Measurements from ENCODE around the gene VRK2.
"Not testable (repeated sequence)": the region's sequence is repeated elsewhere in the genome, so short reads cannot be mapped to it uniquely, and the experiment has no call there.

The VRK2 gene

GRCh38 chr2:58073008-58073407 lies 26.4 kb downstream of the VRK2 start:
- no peaks in the 10 kb centered on the region for H3K36me3 ChIP-seq (ENCODE audit: control insufficient read depth in 2 of 2, insufficient read depth in 2 of 2, low read length in 2 of 2)
- H3K9me3 ChIP-seq (ENCODE audit: control insufficient read depth in 2 of 2, low read length in 2 of 2), result no peaks in the 10 kb centered on the region
- no peaks in the 10 kb centered on the region for H3K27me3 ChIP-seq (ENCODE audit: control insufficient read depth in 1 of 2, insufficient read depth in 2 of 2, low read length in 2 of 2)
- H3K4me1 ChIP-seq (ENCODE audit: control insufficient read depth, insufficient read depth, low read length), result no peaks in the 10 kb centered on the region
- H3K9ac ChIP-seq (ENCODE audit: low read length in 2 of 2), result no peak overlapping the region
- no peak overlapping the region for H3K27ac ChIP-seq (ENCODE audit: low read length)
- no peak overlapping the region for H3K4me3 ChIP-seq (ENCODE audit: low read length in 2 of 2)

- Histone ChIP-seq H3K36me3 (ENCODE audit: control insufficient read depth in 2 of 2, insufficient read depth in 2 of 2, low read length in 2 of 2) (no peaks in the 10 kb centered on the region), H3K9me3 (ENCODE audit: control insufficient read depth in 2 of 2, low read length in 2 of 2) (no peaks in the 10 kb centered on the region), H3K9ac (ENCODE audit: low read length in 2 of 2) (no peak overlapping the region), H3K27ac (ENCODE audit: low read length) (no peak overlapping the region), H3K27me3 (ENCODE audit: control insufficient read depth in 1 of 2, insufficient read depth in 2 of 2, low read length in 2 of 2) (no peaks in the 10 kb centered on the region), H3K4me3 (ENCODE audit: low read length in 2 of 2) (no peak overlapping the region), H3K4me1 (ENCODE audit: control insufficient read depth, insufficient read depth, low read length) (no peaks in the 10 kb centered on the region)
Measured at GRCh38 chr2:58073751-58074150, 27.1 kb downstream of the VRK2 start.

- no peak overlapping the region for H3K9ac ChIP-seq (ENCODE audit: low read length in 2 of 2)
- H3K27ac ChIP-seq (ENCODE audit: low read length), result no peak overlapping the region
Measured at GRCh38 chr2:58081000-58081399, 34.4 kb downstream of the VRK2 start.

GRCh38 chr2:58089081-58089480 lies 42.5 kb downstream of the VRK2 start:
- H3K4me1 ChIP-seq (ENCODE audit: control insufficient read depth, insufficient read depth, low read length), result no peaks in the 10 kb centered on the region
- no peaks in the 10 kb centered on the region for H3K9me3 ChIP-seq (ENCODE audit: control insufficient read depth in 2 of 2, low read length in 2 of 2)
- no peak overlapping the region for H3K27ac ChIP-seq (ENCODE audit: low read length)
- H3K4me3 ChIP-seq (ENCODE audit: low read length in 2 of 2), result no peak overlapping the region
- no peak overlapping the region for H3K9ac ChIP-seq (ENCODE audit: low read length in 2 of 2)
- no peaks in the 10 kb centered on the region for H3K27me3 ChIP-seq (ENCODE audit: control insufficient read depth in 1 of 2, insufficient read depth in 2 of 2, low read length in 2 of 2)
- peaks cover 3 to 7% of the 10 kb centered on the region in 2 donors for H3K36me3 ChIP-seq (ENCODE audit: control insufficient read depth in 2 of 2, insufficient read depth in 2 of 2, low read length in 2 of 2)

More at GRCh38 chr2:58081000-58081399, 34.4 kb downstream of the VRK2 start:
- Histone ChIP-seq H3K27me3 (ENCODE audit: control insufficient read depth in 1 of 2, insufficient read depth in 2 of 2, low read length in 2 of 2) (no peaks in the 10 kb centered on the region), H3K4me1 (ENCODE audit: control insufficient read depth, insufficient read depth, low read length) (no peaks in the 10 kb centered on the region), H3K36me3 (ENCODE audit: control insufficient read depth in 2 of 2, insufficient read depth in 2 of 2, low read length in 2 of 2) (no peaks in the 10 kb centered on the region), H3K9me3 (ENCODE audit: control insufficient read depth in 2 of 2, low read length in 2 of 2) (no peaks in the 10 kb centered on the region), H3K4me3 (ENCODE audit: low read length in 2 of 2) (no peak overlapping the region)

GRCh38 chr2:58092772-58093171 lies 46.2 kb downstream of the VRK2 start:
- H3K27me3 ChIP-seq (ENCODE audit: control insufficient read depth in 1 of 2, insufficient read depth in 2 of 2, low read length in 2 of 2); H3K27ac ChIP-seq (ENCODE audit: low read length); H3K9me3 ChIP-seq (ENCODE audit: control insufficient read depth in 2 of 2, low read length in 2 of 2); H3K4me3 ChIP-seq (ENCODE audit: low read length in 2 of 2); H3K4me1 ChIP-seq (ENCODE audit: control insufficient read depth, insufficient read depth, low read length); H3K36me3 ChIP-seq (ENCODE audit: control insufficient read depth in 2 of 2, insufficient read depth in 2 of 2, low read length in 2 of 2); H3K9ac ChIP-seq (ENCODE audit: low read length in 2 of 2): not testable (repeated sequence)

- H3K9ac ChIP-seq (ENCODE audit: low read length in 2 of 2), result no peak overlapping the region
- no peaks in the 10 kb centered on the region for H3K27me3 ChIP-seq (ENCODE audit: control insufficient read depth in 1 of 2, insufficient read depth in 2 of 2, low read length in 2 of 2)
- no peaks in the 10 kb centered on the region for H3K9me3 ChIP-seq (ENCODE audit: control insufficient read depth in 2 of 2, low read length in 2 of 2)
- peaks cover 0 to 6% of the 10 kb centered on the region in 2 donors for H3K36me3 ChIP-seq (ENCODE audit: control insufficient read depth in 2 of 2, insufficient read depth in 2 of 2, low read length in 2 of 2)
- H3K27ac ChIP-seq (ENCODE audit: low read length), result no peak overlapping the region
- H3K4me3 ChIP-seq (ENCODE audit: low read length in 2 of 2), result no peak overlapping the region
- H3K4me1 ChIP-seq (ENCODE audit: control insufficient read depth, insufficient read depth, low read length), result no peaks in the 10 kb centered on the region
Measured at GRCh38 chr2:58097025-58097424, 50.4 kb downstream of the VRK2 start.

- no peaks in the 10 kb centered on the region for H3K27me3 ChIP-seq (ENCODE audit: control insufficient read depth in 1 of 2, insufficient read depth in 2 of 2, low read length in 2 of 2)
- no peaks in the 10 kb centered on the region for H3K9me3 ChIP-seq (ENCODE audit: control insufficient read depth in 2 of 2, low read length in 2 of 2)
Measured at GRCh38 chr2:58098254-58099095, 51.9 kb downstream of the VRK2 start.

GRCh38 chr2:58099096-58099769 lies 52.6 kb downstream of the VRK2 start:
- H3K9ac ChIP-seq (ENCODE audit: low read length in 2 of 2), result no peak overlapping the region
- no peak overlapping the region for H3K27ac ChIP-seq (ENCODE audit: low read length)
- H3K36me3 ChIP-seq (ENCODE audit: control insufficient read depth in 2 of 2, insufficient read depth in 2 of 2, low read length in 2 of 2), result no peaks in the 10 kb centered on the region
- no peaks in the 10 kb centered on the region for H3K9me3 ChIP-seq (ENCODE audit: control insufficient read depth in 2 of 2, low read length in 2 of 2)
- no peak overlapping the region for H3K4me3 ChIP-seq (ENCODE audit: low read length in 2 of 2)
- H3K4me1 ChIP-seq (ENCODE audit: control insufficient read depth, insufficient read depth, low read length), result no peaks in the 10 kb centered on the region
- H3K27me3 ChIP-seq (ENCODE audit: control insufficient read depth in 1 of 2, insufficient read depth in 2 of 2, low read length in 2 of 2), result no peaks in the 10 kb centered on the region

More at GRCh38 chr2:58098254-58099095, 51.9 kb downstream of the VRK2 start:
- Histone ChIP-seq H3K9ac (ENCODE audit: low read length in 2 of 2) (no peak overlapping the region), H3K4me3 (ENCODE audit: low read length in 2 of 2) (no peak overlapping the region), H3K27ac (ENCODE audit: low read length) (no peak overlapping the region), H3K36me3 (ENCODE audit: control insufficient read depth in 2 of 2, insufficient read depth in 2 of 2, low read length in 2 of 2) (no peaks in the 10 kb centered on the region), H3K4me1 (ENCODE audit: control insufficient read depth, insufficient read depth, low read length) (no peaks in the 10 kb centered on the region)

GRCh38 chr2:58101500-58101899 lies 54.9 kb downstream of the VRK2 start:
- Histone ChIP-seq H3K4me3 (ENCODE audit: low read length in 2 of 2) (no peak overlapping the region), H3K4me1 (ENCODE audit: control insufficient read depth, insufficient read depth, low read length) (no peaks in the 10 kb centered on the region), H3K27ac (ENCODE audit: low read length) (no peak overlapping the region), H3K9me3 (ENCODE audit: control insufficient read depth in 2 of 2, low read length in 2 of 2) (no peaks in the 10 kb centered on the region), H3K27me3 (ENCODE audit: control insufficient read depth in 1 of 2, insufficient read depth in 2 of 2, low read length in 2 of 2) (no peaks in the 10 kb centered on the region), H3K9ac (ENCODE audit: low read length in 2 of 2) (no peak overlapping the region), H3K36me3 (ENCODE audit: control insufficient read depth in 2 of 2, insufficient read depth in 2 of 2, low read length in 2 of 2) (no peaks in the 10 kb centered on the region)

- H3K27me3 ChIP-seq (ENCODE audit: control insufficient read depth in 1 of 2, insufficient read depth in 2 of 2, low read length in 2 of 2), result no peaks in the 10 kb centered on the region
- H3K4me3 ChIP-seq (ENCODE audit: low read length in 2 of 2), result no peak overlapping the region
- H3K4me1 ChIP-seq (ENCODE audit: control insufficient read depth, insufficient read depth, low read length), result no peaks in the 10 kb centered on the region
- H3K9me3 ChIP-seq (ENCODE audit: control insufficient read depth in 2 of 2, low read length in 2 of 2), result no peaks in the 10 kb centered on the region
- no peak overlapping the region for H3K9ac ChIP-seq (ENCODE audit: low read length in 2 of 2)
- no peak overlapping the region for H3K27ac ChIP-seq (ENCODE audit: low read length)
- no peaks in the 10 kb centered on the region for H3K36me3 ChIP-seq (ENCODE audit: control insufficient read depth in 2 of 2, insufficient read depth in 2 of 2, low read length in 2 of 2)
Measured at GRCh38 chr2:58106896-58107295, 60.3 kb downstream of the VRK2 start.
